ENCODE results near the gene AHRR. TPM values are rescaled to one million over a fixed set of nuclear protein-coding genes. Genes with fewer than 3 reads are reported as not detected.

AHRR gene
- total and polyA plus RNA-seq, 2 experiments from 2014 or later, result 1.8 to 2.4 TPM

DNA sequence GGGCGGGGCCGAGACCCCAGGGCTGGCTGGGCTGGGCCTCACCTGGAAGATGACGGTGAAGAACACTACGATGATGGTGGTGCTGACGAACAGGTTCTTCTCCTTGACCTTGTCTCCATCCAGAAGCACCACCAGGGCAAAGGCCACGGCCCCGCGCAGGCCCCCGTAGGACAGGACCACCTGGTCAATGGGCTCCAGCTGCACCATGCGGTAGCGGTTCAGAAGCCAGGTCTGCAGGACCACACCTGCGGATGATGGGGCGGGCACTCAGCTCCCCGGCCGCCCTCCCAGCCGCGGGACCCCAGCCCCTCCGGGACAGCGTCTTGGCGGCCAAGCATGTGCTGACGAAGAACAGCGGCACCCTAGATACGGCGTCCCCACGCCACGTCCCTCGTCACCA lies 161.0 kb downstream of the AHRR start:
- WGBS (ENCODE audit: low lambda C conversion rate, missing lambda C conversion rate), result 97% methylated on average over 14 of the region's 27 CpGs
- Histone ChIP-seq H3K4me2 (no peak overlapping the region), H3K4me3 (no peak overlapping the region), H3K9me3 (ENCODE audit: low read depth) (no peaks in the 10 kb centered on the region), H3K27me3 (no peaks in the 10 kb centered on the region), H2AFZ (no peak overlapping the region), H3K27ac (no peak overlapping the region), H3K4me1 (ENCODE audit: insufficient read depth) (no peaks in the 10 kb centered on the region), H3K79me2 (no peaks in the 10 kb centered on the region), H4K20me1 (ENCODE audit: insufficient read depth, poor library complexity, severe bottlenecking) (no peaks in the 10 kb centered on the region), H3K9me2 (replicated peaks; ENCODE audit: insufficient read depth) (no peaks in the 10 kb centered on the region), H3K36me3 (replicated peaks; ENCODE audit: insufficient read depth, low read depth) (no peaks in the 10 kb centered on the region)
- TF ChIP-seq, protein P1, sequence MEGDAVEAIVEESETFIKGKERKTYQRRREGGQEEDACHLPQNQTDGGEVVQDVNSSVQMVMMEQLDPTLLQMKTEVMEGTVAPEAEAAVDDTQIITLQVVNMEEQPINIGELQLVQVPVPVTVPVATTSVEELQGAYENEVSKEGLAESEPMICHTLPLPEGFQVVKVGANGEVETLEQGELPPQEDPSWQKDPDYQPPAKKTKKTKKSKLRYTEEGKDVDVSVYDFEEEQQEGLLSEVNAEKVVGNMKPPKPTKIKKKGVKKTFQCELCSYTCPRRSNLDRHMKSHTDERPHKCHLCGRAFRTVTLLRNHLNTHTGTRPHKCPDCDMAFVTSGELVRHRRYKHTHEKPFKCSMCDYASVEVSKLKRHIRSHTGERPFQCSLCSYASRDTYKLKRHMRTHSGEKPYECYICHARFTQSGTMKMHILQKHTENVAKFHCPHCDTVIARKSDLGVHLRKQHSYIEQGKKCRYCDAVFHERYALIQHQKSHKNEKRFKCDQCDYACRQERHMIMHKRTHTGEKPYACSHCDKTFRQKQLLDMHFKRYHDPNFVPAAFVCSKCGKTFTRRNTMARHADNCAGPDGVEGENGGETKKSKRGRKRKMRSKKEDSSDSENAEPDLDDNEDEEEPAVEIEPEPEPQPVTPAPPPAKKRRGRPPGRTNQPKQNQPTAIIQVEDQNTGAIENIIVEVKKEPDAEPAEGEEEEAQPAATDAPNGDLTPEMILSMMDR (IDR thresholded peaks at IDR 0.05; ENCODE audit: poor library complexity), result no peak
- TF ChIP-seq EZH2 (IDR thresholded peaks at IDR 0.05; ENCODE audit: borderline replicate concordance) (no peak), EZH2phosphoT487 (IDR thresholded peaks at IDR 0.05; ENCODE audit: low read depth, severe bottlenecking, unreplicated experiment) (no peak)
- no peak for DNase-seq (ENCODE audit: low spot score)

DNA sequence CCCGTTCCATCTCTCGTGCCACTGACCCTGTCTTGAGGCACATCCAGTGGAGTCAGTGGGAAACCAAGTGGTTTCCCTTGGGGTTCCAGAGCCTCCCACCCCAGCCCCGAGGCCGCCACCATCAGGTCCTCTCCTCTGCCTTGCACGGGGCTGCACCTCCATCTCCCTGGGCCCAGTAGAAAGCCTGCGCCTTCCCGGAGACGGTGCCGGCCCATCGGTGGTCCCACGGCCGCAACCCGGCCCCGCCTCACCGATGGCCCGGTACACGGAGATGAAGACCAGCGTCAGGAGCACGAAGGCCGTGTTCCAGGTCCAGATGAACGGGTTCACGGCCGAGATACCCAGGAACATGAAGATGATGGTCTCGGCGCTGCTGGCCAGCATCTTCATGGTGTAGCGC lies 161.5 kb downstream of the AHRR start:
- no peak for DNase-seq (ENCODE audit: low spot score)
- no peak overlapping the region for H3K27ac ChIP-seq
- H2AFZ ChIP-seq, result no peak overlapping the region
- no peaks in the 10 kb centered on the region for H4K20me1 ChIP-seq (ENCODE audit: insufficient read depth, poor library complexity, severe bottlenecking)
- H3K9me3 ChIP-seq (ENCODE audit: low read depth), result no peaks in the 10 kb centered on the region
- H3K4me2 ChIP-seq, result no peak overlapping the region
- no peak overlapping the region for H3K4me3 ChIP-seq
- H3K9me2 ChIP-seq (replicated peaks; ENCODE audit: insufficient read depth), result no peaks in the 10 kb centered on the region
- no peaks in the 10 kb centered on the region for H3K27me3 ChIP-seq
- no peaks in the 10 kb centered on the region for H3K79me2 ChIP-seq
- H3K4me1 ChIP-seq (ENCODE audit: insufficient read depth), result no peaks in the 10 kb centered on the region
- no peaks in the 10 kb centered on the region for H3K36me3 ChIP-seq (replicated peaks; ENCODE audit: insufficient read depth, low read depth)
- no peak for TF ChIP-seq EZH2 (IDR thresholded peaks at IDR 0.05; ENCODE audit: borderline replicate concordance)
- TF ChIP-seq, protein P1 (IDR thresholded peaks at IDR 0.05; ENCODE audit: poor library complexity), result no peak
- no peak for TF ChIP-seq EZH2phosphoT487 (IDR thresholded peaks at IDR 0.05; ENCODE audit: low read depth, severe bottlenecking, unreplicated experiment)
- 97% methylated on average over 26 of the region's 26 CpGs for WGBS (ENCODE audit: low lambda C conversion rate, missing lambda C conversion rate)

DNA sequence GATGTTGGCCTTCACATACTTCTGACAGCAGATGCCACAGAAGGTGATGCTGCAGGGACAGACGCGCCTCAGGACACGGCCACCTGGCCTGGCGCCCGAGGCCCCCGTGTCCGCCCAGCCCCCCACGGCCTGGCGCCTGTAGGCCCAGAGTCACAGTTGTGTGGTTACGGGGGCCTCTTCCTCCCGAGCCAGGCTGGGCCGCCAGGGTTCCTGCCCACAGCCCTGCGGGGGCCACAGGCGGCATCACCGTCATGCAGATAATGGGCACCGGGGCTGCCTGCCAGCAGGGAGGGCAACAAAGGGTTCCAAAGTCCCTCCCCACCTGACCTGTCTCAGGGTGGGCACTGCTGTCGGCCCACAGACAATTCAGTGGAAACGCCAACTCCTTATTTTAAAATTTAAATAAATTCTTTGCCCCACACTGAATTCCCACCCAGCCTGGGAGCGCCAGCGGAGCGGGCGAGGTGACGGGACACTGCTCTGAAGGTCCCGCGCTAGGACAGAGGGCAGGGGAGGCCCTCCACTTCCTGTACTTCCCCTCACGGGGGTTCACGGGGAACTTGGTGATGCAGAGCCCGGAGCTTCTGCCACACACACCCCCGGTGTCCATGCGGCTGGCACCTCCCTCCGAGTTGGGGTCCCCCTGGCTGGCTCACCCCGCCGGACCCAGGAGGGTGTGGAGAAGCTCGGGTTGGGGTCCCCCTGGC lies 162.1 kb downstream of the AHRR start:
- no peaks in the 10 kb centered on the region for H3K9me3 ChIP-seq (ENCODE audit: low read depth)
- H3K27me3 ChIP-seq, result no peaks in the 10 kb centered on the region

More for the DNA sequence above, 162.1 kb downstream of the AHRR start:
- no peak for DNase-seq (ENCODE audit: low spot score)
- H3K36me3 ChIP-seq (replicated peaks; ENCODE audit: insufficient read depth, low read depth), result no peaks in the 10 kb centered on the region
- TF ChIP-seq EZH2 (IDR thresholded peaks at IDR 0.05; ENCODE audit: borderline replicate concordance) (no peak), EZH2phosphoT487 (IDR thresholded peaks at IDR 0.05; ENCODE audit: low read depth, severe bottlenecking, unreplicated experiment) (no peak)
- TF ChIP-seq, protein P1 (IDR thresholded peaks at IDR 0.05; ENCODE audit: poor library complexity), result no peak
- H4K20me1 ChIP-seq (ENCODE audit: insufficient read depth, poor library complexity, severe bottlenecking), result no peaks in the 10 kb centered on the region
- no peaks in the 10 kb centered on the region for H3K79me2 ChIP-seq
- no peaks in the 10 kb centered on the region for H3K9me2 ChIP-seq (replicated peaks; ENCODE audit: insufficient read depth)
- WGBS (ENCODE audit: low lambda C conversion rate, missing lambda C conversion rate), result 95% methylated on average over 31 of the region's 34 CpGs
- no peak overlapping the region for H2AFZ ChIP-seq
- no peak overlapping the region for H3K4me2 ChIP-seq
- H3K27ac ChIP-seq, result no peak overlapping the region
- no peak overlapping the region for H3K4me3 ChIP-seq
- no peaks in the 10 kb centered on the region for H3K4me1 ChIP-seq (ENCODE audit: insufficient read depth)
